WERI-Rb-1 (cell line): ENCODE measurements around the gene FRMD4B.

Experiments used
- DNase-seq: peaks from one replicate; pipeline ENCODE4 v3.0.0-alpha.2; 2020
- H3K27ac ChIP-seq: fragments of 250-450 bp; sonication (Bioruptor Pico); 2 replicates; pipeline ENCODE4 v1.5.1; 2020; ENCODE audit warnings: mild to moderate bottlenecking, moderate library complexity
- H3K27me3 ChIP-seq: fragments of 250-450 bp; sonication (Bioruptor Pico); 2 replicates; pipeline ENCODE4 v1.5.1; 2021; ENCODE audit warnings: mild to moderate bottlenecking, low read depth, moderate library complexity; ENCODE audit not compliant: insufficient read depth, severe bottlenecking
- H3K36me3 ChIP-seq: fragments of 250-450 bp; sonication (Bioruptor Pico); 2 replicates; pipeline ENCODE4 v1.5.1; 2020; ENCODE audit warnings: mild to moderate bottlenecking, moderate library complexity
- H3K4me3 ChIP-seq: 2 replicates; pipeline ENCODE4 v1.5.1; 2011; ENCODE audit warnings: low read depth, mild to moderate bottlenecking, control low read depth, low read length
- H3K9me3 ChIP-seq: fragments of 250-450 bp; sonication (Bioruptor Pico); 2 replicates; pipeline ENCODE4 v1.5.1; 2021; ENCODE audit warnings: mild to moderate bottlenecking, moderate library complexity; ENCODE audit not compliant: severe bottlenecking
- CTCF ChIP-seq: IDR thresholded peaks from 2 replicates; pipeline ENCODE4 v1.5.1; 2011; ENCODE audit warnings: low read depth, mild to moderate bottlenecking, control low read depth, inconsistent platforms, low read length

FRMD4B gene

DNA sequence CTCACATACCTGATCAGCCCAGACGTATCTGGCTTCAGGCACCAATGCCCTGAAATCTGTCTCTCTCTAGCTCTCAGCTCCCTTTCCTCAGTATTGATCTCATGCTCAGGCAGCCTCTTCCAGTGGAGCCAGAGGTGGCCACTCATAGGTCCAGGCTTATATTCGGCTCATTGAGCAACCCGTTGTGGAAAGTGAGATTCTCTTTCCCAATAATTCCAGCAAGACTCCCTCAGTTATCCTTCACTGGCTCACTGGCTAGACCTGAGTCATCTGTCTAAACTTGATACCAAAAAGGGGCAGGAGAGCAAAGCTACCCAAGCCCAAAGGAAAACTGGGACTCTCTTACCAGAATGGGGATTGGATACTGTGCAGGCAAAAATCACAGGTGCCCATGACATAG lies 33.4 kb upstream of the FRMD4B start:
- Histone ChIP-seq H3K4me3 (no peak overlapping the region), H3K36me3 (no peaks in the 10 kb centered on the region), H3K27me3 (no peaks in the 10 kb centered on the region), H3K9me3 (no peaks in the 10 kb centered on the region), H3K27ac (no peak overlapping the region)
- DNase-seq, result no peak
- no peak for TF ChIP-seq CTCF

GRCh38 chr3:69417541-69418078 lies 31.7 kb upstream of the FRMD4B start:
- Histone ChIP-seq H3K27me3 (no peaks in the 10 kb centered on the region), H3K27ac (no peak overlapping the region), H3K9me3 (no peaks in the 10 kb centered on the region), H3K4me3 (no peak overlapping the region), H3K36me3 (no peaks in the 10 kb centered on the region)
- no peak for DNase-seq
- no peak for TF ChIP-seq CTCF

GRCh38 chr3:69413551-69414207 lies 27.8 kb upstream of the FRMD4B start:
- no peak for TF ChIP-seq CTCF
- no peaks in the 10 kb centered on the region for H3K27me3 ChIP-seq
- no peaks in the 10 kb centered on the region for H3K9me3 ChIP-seq
- no peak overlapping the region for H3K27ac ChIP-seq
- no peaks in the 10 kb centered on the region for H3K36me3 ChIP-seq
- DNase-seq, result no peak
- H3K4me3 ChIP-seq, result no peak overlapping the region

DNA sequence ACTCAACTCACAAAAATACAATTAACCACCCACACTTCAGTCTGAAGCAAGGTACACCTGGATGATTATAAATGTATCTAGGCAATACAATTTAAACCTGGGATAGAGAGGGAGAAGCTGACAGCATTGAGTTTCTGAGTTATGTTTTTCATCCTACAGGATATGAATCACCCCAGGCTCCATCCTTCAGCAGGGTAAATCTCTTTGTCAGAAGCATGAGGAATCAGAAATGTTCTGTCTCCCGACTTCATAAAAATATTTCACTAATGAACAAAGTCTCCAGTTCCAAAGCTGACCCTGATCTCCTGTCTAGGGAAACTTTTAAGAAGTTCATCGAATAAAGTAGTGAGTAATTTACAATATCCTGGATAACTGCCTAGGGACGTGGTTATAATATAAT lies 25.5 kb upstream of the FRMD4B start:
- TF ChIP-seq CTCF, result no peak
- no peak for DNase-seq
- H3K36me3 ChIP-seq, result no peaks in the 10 kb centered on the region
- no peaks in the 10 kb centered on the region for H3K27me3 ChIP-seq
- H3K27ac ChIP-seq, result no peak overlapping the region
- H3K9me3 ChIP-seq, result no peaks in the 10 kb centered on the region
- H3K4me3 ChIP-seq, result no peak overlapping the region

GRCh38 chr3:69410301-69410700 lies 24.4 kb upstream of the FRMD4B start:
- peak; percentile 72 for DNase-seq
- Histone ChIP-seq H3K9me3 (no peaks in the 10 kb centered on the region), H3K4me3 (no peak overlapping the region), H3K27ac (no peak overlapping the region), H3K36me3 (no peaks in the 10 kb centered on the region), H3K27me3 (no peaks in the 10 kb centered on the region)
- peak; percentile 87 for TF ChIP-seq CTCF

- Histone ChIP-seq H3K9me3 (no peaks in the 10 kb centered on the region), H3K27me3 (no peaks in the 10 kb centered on the region), H3K27ac (no peak overlapping the region), H3K4me3 (no peak overlapping the region), H3K36me3 (no peaks in the 10 kb centered on the region)
- DNase-seq, result no peak
- TF ChIP-seq CTCF, result no peak
These were observed 23.9 kb upstream of the FRMD4B start for GRCh38 chr3:69409831-69410230.
